ENCODE results near the gene HMGCLL1.

GRCh38 chr6:55447891-55448290 is 131.1 kb downstream of the HMGCLL1 start:
- TF ChIP-seq CTCF (IDR thresholded peaks at IDR 0.05) (no peak), ZFX (IDR thresholded peaks at IDR 0.05; ENCODE audit: borderline replicate concordance) (no peak)

All from 22Rv1 (cell line).